ENCODE data around the gene CNTNAP4. TPM values are rescaled to one million over a fixed set of nuclear protein-coding genes. Genes with fewer than 3 reads are reported as not detected.

Gene CNTNAP4
- polyA plus RNA-seq, 1 donor (not counting 4 experiments of a cell fraction or from before 2014, with no cell fraction given): 0.08 TPM

GRCh38 chr16:76303637-76304314 lies 26.6 kb downstream of the CNTNAP4 start:
- no peaks in the 10 kb centered on the region for H3K79me2 ChIP-seq (ENCODE audit: control insufficient read depth, insufficient read depth, low read length)
- no peak overlapping the region for H3K4me2 ChIP-seq (ENCODE audit: control insufficient read depth, extremely low read depth, insufficient read depth, low read depth, low read length)
- H3K4me3 ChIP-seq (ENCODE audit: control insufficient read depth in 2 of 3, extremely low read depth in 1 of 3, insufficient read depth in 2 of 3, low read depth in 1 of 3, low read length in 3 of 3): no peak overlapping the region
- no peaks in the 10 kb centered on the region for H3K9me1 ChIP-seq (ENCODE audit: control insufficient read depth, extremely low read depth, insufficient read depth, low read length)
- DNase-seq (ENCODE audit: low read depth, low spot score) (no peak), FAIRE-seq (no peak)
- H3K36me3 ChIP-seq (ENCODE audit: control insufficient read depth in 2 of 2, extremely low read depth in 1 of 2, insufficient read depth in 2 of 2, low read length in 2 of 2): no peaks in the 10 kb centered on the region
- TF ChIP-seq EZH2 (IDR thresholded peaks at IDR 0.05; ENCODE audit: low read length) (no peak), CTCF (optimal IDR thresholded peaks at IDR 0.05 in 1 of 3, IDR thresholded peaks at IDR 0.05 in 1 of 3, conservative IDR thresholded peaks at IDR 0.05 in 1 of 3; ENCODE audit: extremely low read depth in 1 of 3, insufficient read depth in 2 of 3, low read length in 3 of 3) (no peak)
- H3K27ac ChIP-seq (ENCODE audit: control insufficient read depth, insufficient read depth, low read length): no peak overlapping the region
- H3K9ac ChIP-seq (ENCODE audit: control insufficient read depth, extremely low read depth, insufficient read depth, low read length): no peak overlapping the region
- H2AFZ ChIP-seq (ENCODE audit: control insufficient read depth, low read length): no peak overlapping the region
- no peaks in the 10 kb centered on the region for H3K9me3 ChIP-seq (ENCODE audit: control insufficient read depth, low read depth, low read length)
- H4K20me1 ChIP-seq (ENCODE audit: control insufficient read depth, extremely low read depth, insufficient read depth, low read length): no peaks in the 10 kb centered on the region
- no peaks in the 10 kb centered on the region for H3K27me3 ChIP-seq (ENCODE audit: control insufficient read depth, extremely low read depth, insufficient read depth, low read length)
- H3K4me1 ChIP-seq (ENCODE audit: control insufficient read depth, extremely low read depth, insufficient read depth, low read length): no peaks in the 10 kb centered on the region
- dilution Hi-C loops (cut with MboI; ENCODE audit: extremely low pct_ligation_motif_present, low sequenced_read_pairs): no loop called here

- no peaks in the 10 kb centered on the region for H3K79me2 ChIP-seq (ENCODE audit: control insufficient read depth, insufficient read depth, low read length)
- no peak overlapping the region for H3K4me2 ChIP-seq (ENCODE audit: control insufficient read depth, extremely low read depth, insufficient read depth, low read depth, low read length)
- H3K4me3 ChIP-seq (ENCODE audit: control insufficient read depth in 2 of 3, extremely low read depth in 1 of 3, insufficient read depth in 2 of 3, low read depth in 1 of 3, low read length in 3 of 3): no peak overlapping the region
- no peak overlapping the region for H2AFZ ChIP-seq (ENCODE audit: control insufficient read depth, low read length)
- no peaks in the 10 kb centered on the region for H3K9me3 ChIP-seq (ENCODE audit: control insufficient read depth, low read depth, low read length)
- no peak overlapping the region for H3K27ac ChIP-seq (ENCODE audit: control insufficient read depth, insufficient read depth, low read length)
- dilution Hi-C loops (cut with MboI; ENCODE audit: extremely low pct_ligation_motif_present, low sequenced_read_pairs): no loop called here
- no peaks in the 10 kb centered on the region for H3K27me3 ChIP-seq (ENCODE audit: control insufficient read depth, extremely low read depth, insufficient read depth, low read length)
- FAIRE-seq (no peak), DNase-seq (ENCODE audit: low read depth, low spot score) (no peak)
- no peaks in the 10 kb centered on the region for H4K20me1 ChIP-seq (ENCODE audit: control insufficient read depth, extremely low read depth, insufficient read depth, low read length)
- TF ChIP-seq CTCF (optimal IDR thresholded peaks at IDR 0.05 in 1 of 3, IDR thresholded peaks at IDR 0.05 in 1 of 3, conservative IDR thresholded peaks at IDR 0.05 in 1 of 3; ENCODE audit: extremely low read depth in 1 of 3, insufficient read depth in 2 of 3, low read length in 3 of 3) (no peak), EZH2 (IDR thresholded peaks at IDR 0.05; ENCODE audit: low read length) (no peak)
- H3K9ac ChIP-seq (ENCODE audit: control insufficient read depth, extremely low read depth, insufficient read depth, low read length): no peak overlapping the region
- H3K4me1 ChIP-seq (ENCODE audit: control insufficient read depth, extremely low read depth, insufficient read depth, low read length): no peaks in the 10 kb centered on the region
- H3K9me1 ChIP-seq (ENCODE audit: control insufficient read depth, extremely low read depth, insufficient read depth, low read length): no peaks in the 10 kb centered on the region
- H3K36me3 ChIP-seq (ENCODE audit: control insufficient read depth in 2 of 2, extremely low read depth in 1 of 2, insufficient read depth in 2 of 2, low read length in 2 of 2): no peaks in the 10 kb centered on the region
Measured at GRCh38 chr16:76309639-76310335, 32.6 kb downstream of the CNTNAP4 start.

Measured in keratinocyte (primary cell).